ENCODE data around the gene MCF2. TPM values are rescaled to one million over a fixed set of nuclear protein-coding genes. Genes with fewer than 3 reads are reported as not detected.

MCF2 gene
- total and polyA plus RNA-seq, 2 experiments from 2014 or later = 0.11 TPM; not detected in 1

DNA sequence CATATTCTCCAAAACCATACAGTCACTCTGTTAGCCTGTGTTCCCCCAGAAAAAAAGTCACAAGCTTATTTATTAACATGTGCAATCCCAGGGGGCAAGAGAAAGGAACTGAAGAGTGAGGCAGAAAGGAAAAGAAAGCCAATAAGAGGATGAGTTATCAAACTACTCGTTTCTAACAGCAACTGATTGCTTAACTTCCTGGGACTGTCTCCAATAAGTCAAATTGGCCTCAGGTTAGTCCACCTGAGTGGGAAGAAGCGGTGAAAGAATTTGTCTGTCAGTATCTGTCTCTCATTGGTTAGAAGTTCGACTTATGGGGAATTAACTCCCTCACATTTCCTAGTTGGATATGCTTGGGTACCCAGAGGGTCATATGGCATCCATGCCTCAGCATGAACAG lies 163.4 kb downstream of the MCF2 start:
- H3K4me2 ChIP-seq (ENCODE audit: unreplicated experiment) = no peak overlapping the region
- H2AFZ ChIP-seq = no peak overlapping the region
- DNase-seq = no peak
- H3K4me1 ChIP-seq (ENCODE audit: insufficient read depth) = no peaks in the 10 kb centered on the region
- H3K4me3 ChIP-seq = no peak overlapping the region
- H3K36me3 ChIP-seq (ENCODE audit: low read depth) = no peaks in the 10 kb centered on the region
- H3K79me2 ChIP-seq (ENCODE audit: insufficient read depth) = no peaks in the 10 kb centered on the region
- H3K9ac ChIP-seq = no peak overlapping the region
- no peaks in the 10 kb centered on the region for H3K9me3 ChIP-seq (ENCODE audit: low read depth)
- in situ Hi-C loops (cut with MboI) = no loop called here
- no peaks in the 10 kb centered on the region for H3F3A ChIP-seq (ENCODE audit: insufficient read depth)
- no peaks in the 10 kb centered on the region for H4K20me1 ChIP-seq (ENCODE audit: insufficient read depth)
- no peaks in the 10 kb centered on the region for H3K9me2 ChIP-seq (ENCODE audit: insufficient read depth)
- WGBS, 2 experiments (ENCODE audit: low coverage in 1 of 2, low lambda C conversion rate in 2 of 2, missing lambda C conversion rate in 2 of 2) = 15% methylated on average over 3 of the region's 3 CpGs
- no peak for TF ChIP-seq EZH2phosphoT487 (IDR thresholded peaks at IDR 0.05; ENCODE audit: insufficient read depth, low read depth)
- no peak for TF ChIP-seq EZH2 (IDR thresholded peaks at IDR 0.05; ENCODE audit: insufficient read depth, poor library complexity, severe bottlenecking)
- H3K27me3 ChIP-seq (replicated peaks; ENCODE audit: insufficient read depth) = no peaks in the 10 kb centered on the region
- no peak overlapping the region for H3K27ac ChIP-seq

- Histone ChIP-seq H4K20me1 (ENCODE audit: insufficient read depth) (no peaks in the 10 kb centered on the region), H3K4me2 (ENCODE audit: unreplicated experiment) (no peak overlapping the region), H3K27me3 (replicated peaks; ENCODE audit: insufficient read depth) (no peaks in the 10 kb centered on the region), H3K9me2 (ENCODE audit: insufficient read depth) (no peaks in the 10 kb centered on the region), H3K4me3 (no peak overlapping the region), H3K79me2 (ENCODE audit: insufficient read depth) (no peaks in the 10 kb centered on the region), H3F3A (ENCODE audit: insufficient read depth) (no peaks in the 10 kb centered on the region), H3K27ac (no peak overlapping the region), H3K9me3 (ENCODE audit: low read depth) (no peaks in the 10 kb centered on the region), H2AFZ (no peak overlapping the region), H3K4me1 (ENCODE audit: insufficient read depth) (no peaks in the 10 kb centered on the region), H3K36me3 (ENCODE audit: low read depth) (no peaks in the 10 kb centered on the region), H3K9ac (no peak overlapping the region)
- in situ Hi-C loops (cut with MboI) = no loop called here
- TF ChIP-seq EZH2phosphoT487 (IDR thresholded peaks at IDR 0.05; ENCODE audit: insufficient read depth, low read depth) = no peak
- no peak for TF ChIP-seq EZH2 (IDR thresholded peaks at IDR 0.05; ENCODE audit: insufficient read depth, poor library complexity, severe bottlenecking)
- DNase-seq = no peak
- WGBS, 2 experiments (ENCODE audit: low coverage in 1 of 2, low lambda C conversion rate in 2 of 2, missing lambda C conversion rate in 2 of 2) = 64 to 74% methylated on average over 4 of the region's 4 CpGs
These were observed 164.0 kb downstream of the MCF2 start for GRCh38 chrX:139543920-139544319.

DNA sequence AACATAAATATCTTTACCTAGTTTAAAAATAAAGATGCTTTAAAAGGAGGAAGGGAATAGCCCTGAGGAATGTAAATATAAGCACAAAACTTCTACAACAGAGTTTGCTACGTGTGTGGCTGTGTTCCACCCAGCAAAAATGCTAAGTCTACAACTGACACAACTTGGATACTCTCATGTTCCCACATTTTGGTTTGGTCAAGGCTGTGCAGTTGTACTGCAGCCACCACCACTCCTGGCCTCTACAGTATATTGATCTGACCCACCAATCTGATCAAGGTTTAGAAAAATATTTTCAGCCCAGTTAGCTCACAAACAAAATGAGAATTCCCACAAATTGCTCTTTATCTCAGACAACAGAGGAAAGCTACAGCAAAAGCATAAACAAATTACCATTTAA lies 165.3 kb downstream of the MCF2 start:
- no peaks in the 10 kb centered on the region for H3K36me3 ChIP-seq (ENCODE audit: low read depth)

DNA sequence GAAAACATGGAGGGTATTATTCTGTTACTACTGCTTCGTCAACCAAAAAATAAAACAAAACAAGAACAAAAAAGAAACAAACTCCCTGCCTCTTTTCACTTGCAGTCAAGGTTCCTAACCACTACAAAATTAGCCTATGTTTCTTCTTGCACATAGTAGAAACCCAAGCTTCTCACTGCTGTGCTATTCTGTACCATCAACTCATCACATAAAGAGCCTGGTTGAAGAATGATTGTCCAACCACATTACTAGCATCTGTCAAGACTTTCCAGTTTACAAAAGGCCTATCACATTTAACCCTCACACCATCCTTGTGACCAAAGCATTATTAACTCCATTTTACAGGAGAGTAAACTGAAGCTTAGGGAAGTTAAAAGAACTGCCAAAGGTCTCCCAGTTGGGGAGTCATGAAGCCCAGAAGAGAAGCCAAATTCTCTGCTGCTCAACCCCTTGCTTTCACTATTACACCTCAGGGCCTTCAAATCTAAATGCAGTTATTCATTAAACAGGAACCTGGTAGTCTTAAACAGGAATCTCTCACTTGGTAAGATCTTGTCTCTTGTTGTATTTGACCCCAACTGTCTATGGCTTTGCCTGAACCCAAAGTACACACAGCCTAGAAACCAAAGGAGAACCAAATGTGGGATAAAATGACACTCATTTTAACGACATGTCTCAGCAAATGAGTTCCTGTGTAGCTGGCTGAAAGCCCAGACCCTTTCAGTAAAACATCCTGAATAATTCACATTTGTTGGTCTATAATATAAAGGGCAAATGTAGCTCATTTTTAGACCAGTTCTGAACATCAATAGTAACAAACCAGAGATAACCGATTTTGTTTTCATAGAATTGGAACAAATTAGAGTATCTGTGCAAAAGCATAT lies 168.8 kb downstream of the MCF2 start:
- Histone ChIP-seq H3K9me2 (ENCODE audit: insufficient read depth) (no peaks in the 10 kb centered on the region), H2AFZ (no peak overlapping the region), H3K79me2 (ENCODE audit: insufficient read depth) (no peaks in the 10 kb centered on the region), H3K4me1 (ENCODE audit: insufficient read depth) (no peaks in the 10 kb centered on the region), H3K4me2 (ENCODE audit: unreplicated experiment) (no peak overlapping the region), H3K4me3 (no peak overlapping the region), H3K9me3 (ENCODE audit: low read depth) (no peaks in the 10 kb centered on the region), H3K9ac (no peak overlapping the region), H4K20me1 (ENCODE audit: insufficient read depth) (no peaks in the 10 kb centered on the region), H3K27ac (no peak overlapping the region), H3K27me3 (replicated peaks; ENCODE audit: insufficient read depth) (no peaks in the 10 kb centered on the region), H3K36me3 (ENCODE audit: low read depth) (no peaks in the 10 kb centered on the region), H3F3A (ENCODE audit: insufficient read depth) (no peaks in the 10 kb centered on the region)
- TF ChIP-seq EZH2phosphoT487 (IDR thresholded peaks at IDR 0.05; ENCODE audit: insufficient read depth, low read depth) (no peak), EZH2 (IDR thresholded peaks at IDR 0.05; ENCODE audit: insufficient read depth, poor library complexity, severe bottlenecking) (no peak)
- no peak for DNase-seq
- 10 to 13% methylated on average over 3 of the region's 3 CpGs for WGBS, 2 experiments (ENCODE audit: low coverage in 1 of 2, low lambda C conversion rate in 2 of 2, missing lambda C conversion rate in 2 of 2)
- in situ Hi-C loops (cut with MboI) = no loop called here

More for the DNA sequence above, 165.3 kb downstream of the MCF2 start:
- Histone ChIP-seq H2AFZ (no peak overlapping the region), H4K20me1 (ENCODE audit: insufficient read depth) (no peaks in the 10 kb centered on the region), H3K9ac (no peak overlapping the region), H3K79me2 (ENCODE audit: insufficient read depth) (no peaks in the 10 kb centered on the region), H3K27me3 (replicated peaks; ENCODE audit: insufficient read depth) (no peaks in the 10 kb centered on the region), H3K4me1 (ENCODE audit: insufficient read depth) (no peaks in the 10 kb centered on the region), H3K9me3 (ENCODE audit: low read depth) (no peaks in the 10 kb centered on the region), H3K4me3 (no peak overlapping the region), H3K4me2 (ENCODE audit: unreplicated experiment) (no peak overlapping the region), H3K9me2 (ENCODE audit: insufficient read depth) (no peaks in the 10 kb centered on the region), H3F3A (ENCODE audit: insufficient read depth) (no peaks in the 10 kb centered on the region), H3K27ac (no peak overlapping the region)
- TF ChIP-seq EZH2 (IDR thresholded peaks at IDR 0.05; ENCODE audit: insufficient read depth, poor library complexity, severe bottlenecking) (no peak), EZH2phosphoT487 (IDR thresholded peaks at IDR 0.05; ENCODE audit: insufficient read depth, low read depth) (no peak)
- 0 to 6% methylated on average over 1 of the region's 1 CpG for WGBS, 2 experiments (ENCODE audit: low coverage in 1 of 2, low lambda C conversion rate in 2 of 2, missing lambda C conversion rate in 2 of 2)
- DNase-seq = no peak
- in situ Hi-C loops (cut with MboI) = no loop called here

Measured in GM23248 (cell line).